Measurements from ENCODE around the gene C16orf96.

The C16orf96 gene

DNA sequence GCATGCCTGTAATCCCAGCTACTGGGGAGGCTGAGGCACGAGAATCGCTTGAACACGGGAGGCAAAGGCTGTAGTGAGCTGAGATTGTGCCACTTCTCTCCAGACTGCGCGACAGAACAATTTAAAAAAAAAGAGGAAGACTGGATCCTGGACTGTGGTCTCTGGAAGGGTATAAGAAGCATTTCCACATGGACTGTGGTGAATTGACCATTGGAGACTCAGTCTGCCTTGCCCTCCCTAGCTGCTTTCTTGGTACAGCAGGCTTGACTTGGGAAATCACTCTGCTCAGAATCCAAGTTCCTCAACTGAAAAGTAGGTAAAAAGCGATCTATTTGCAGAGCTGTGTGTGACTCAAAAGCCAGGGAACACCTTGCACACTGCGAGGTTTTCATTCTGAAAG is 67.5 kb downstream of the C16orf96 start:
- DNase-seq: no peak

DNA sequence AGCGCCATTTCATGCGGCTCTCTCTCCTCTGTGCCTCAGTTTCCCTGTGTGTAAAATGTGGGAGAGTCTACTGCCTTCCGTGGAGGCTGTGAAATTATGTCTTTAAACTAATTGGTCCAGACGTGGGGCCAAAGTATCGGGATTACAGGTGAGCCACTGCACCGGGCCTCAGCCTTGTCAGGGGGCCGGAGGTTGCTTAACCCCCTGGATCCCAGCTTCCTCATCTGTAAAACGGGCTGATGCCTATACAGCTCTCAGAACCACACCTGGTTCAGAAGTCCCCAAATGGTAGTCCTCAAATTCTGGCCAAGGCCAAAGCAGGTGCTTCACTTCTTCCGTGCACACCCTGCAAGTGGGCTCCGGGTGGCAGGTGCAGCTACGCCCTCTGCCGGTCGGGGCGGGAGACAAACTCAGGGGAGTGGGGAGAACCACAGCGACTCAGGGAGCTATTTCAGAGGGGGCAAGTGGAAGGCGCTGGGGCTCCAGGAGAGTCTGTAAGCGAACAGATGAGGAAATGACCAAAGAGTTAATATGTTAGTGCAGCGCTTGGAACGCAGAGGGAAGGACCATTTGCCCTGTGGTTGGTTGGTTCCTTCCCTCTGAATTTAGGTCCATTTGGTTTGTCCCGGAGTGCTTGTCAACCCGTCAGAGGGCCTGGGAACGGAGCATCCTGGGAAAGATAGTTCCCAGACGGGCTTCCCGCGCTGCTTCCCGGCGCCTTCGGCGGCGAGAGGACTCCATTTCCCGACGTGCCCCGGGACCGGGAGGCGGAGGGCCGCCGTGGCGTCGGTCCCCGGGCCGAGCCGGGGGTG is 68.1 kb downstream of the C16orf96 start, which contains the start of gene MGRN1:
MGRN1 (plus strand) TSS at position 812 of the 812 bp plus-strand sequence. CDS start 135 bp downstream, outside the sequence.
- peak; percentile 81 for DNase-seq

DNA sequence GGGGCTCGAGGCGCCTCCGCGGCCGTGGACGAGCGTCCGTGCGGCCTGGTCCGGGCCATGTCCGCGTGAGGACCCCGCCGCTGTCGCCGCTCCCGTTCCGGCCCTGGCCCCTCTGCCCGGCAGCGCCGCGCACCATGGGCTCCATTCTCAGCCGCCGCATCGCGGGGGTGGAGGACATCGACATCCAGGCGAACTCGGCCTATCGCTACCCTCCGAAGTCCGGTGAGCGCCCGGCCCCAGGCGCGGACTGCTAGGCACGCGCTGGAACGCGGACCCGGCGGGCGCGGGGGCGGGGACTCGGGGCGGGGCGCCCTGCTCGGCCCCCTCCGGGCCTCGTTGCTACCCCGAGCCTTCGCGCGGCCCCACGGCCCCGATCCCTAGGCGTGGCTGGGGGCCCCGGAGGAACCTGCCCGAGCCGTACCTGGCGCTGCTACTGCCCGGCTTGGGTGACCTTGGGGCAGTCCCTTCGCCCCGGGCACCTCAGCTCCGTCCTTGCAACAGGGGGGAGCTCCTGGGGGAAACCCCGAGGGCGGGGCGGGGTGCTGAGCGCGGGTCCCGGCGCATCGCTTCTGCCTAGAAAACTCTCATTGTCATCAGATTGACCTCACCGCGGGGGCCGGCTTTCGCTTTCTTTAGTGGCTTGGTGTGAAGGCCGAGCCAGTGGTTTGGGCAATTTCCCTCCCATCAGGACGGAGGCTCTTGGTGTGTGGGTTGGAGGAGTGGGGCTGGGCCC is 68.9 kb downstream of the C16orf96 start:
- no peak for DNase-seq

DNA sequence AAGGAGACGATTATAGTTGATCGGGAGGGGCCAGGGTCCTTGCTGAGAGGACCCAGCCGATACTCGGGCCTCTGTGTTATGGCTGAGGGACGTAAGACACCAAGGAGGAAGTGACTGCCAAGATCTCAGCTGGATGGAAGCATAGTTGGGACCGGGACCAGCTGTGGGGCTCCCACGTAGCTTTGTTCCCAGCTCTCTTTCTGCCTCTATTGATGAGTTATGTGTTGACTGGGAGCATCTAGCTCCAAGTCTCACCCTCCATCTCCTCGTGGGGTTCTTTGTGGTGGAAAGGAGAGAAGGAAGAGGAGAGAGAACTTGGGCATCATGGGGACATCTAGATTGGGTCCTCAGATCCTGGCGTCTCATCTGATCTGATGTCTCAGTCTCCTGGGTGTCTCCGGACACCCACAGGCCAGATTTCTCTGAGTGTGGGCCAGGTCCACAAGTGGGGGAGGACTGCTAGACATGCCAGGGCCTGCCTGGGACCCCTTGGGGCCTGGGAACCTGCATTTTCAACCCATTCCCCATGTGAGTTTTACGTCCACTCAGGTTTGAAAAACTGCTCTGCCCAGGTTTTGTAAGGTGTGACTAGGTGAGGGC is 69.5 kb downstream of the C16orf96 start:
- no peak for DNase-seq

DNA sequence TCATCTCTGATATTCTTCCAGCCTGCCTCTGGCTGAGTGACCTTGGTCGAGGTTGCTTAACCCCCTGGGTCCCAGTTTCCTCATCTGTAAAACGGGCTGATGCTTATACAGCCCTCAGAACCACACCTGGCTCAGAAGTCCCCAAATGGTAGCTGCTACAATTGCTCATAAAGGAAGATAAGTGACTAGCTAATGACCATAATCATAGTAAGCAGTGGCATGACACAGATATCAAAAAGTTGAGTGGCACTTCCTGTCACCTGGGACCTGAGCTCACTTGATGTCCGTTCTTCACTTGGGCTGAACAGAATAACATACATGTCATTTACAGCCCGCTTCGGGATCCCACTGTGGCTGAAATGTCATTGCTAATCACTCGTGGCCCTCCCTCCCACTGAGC is 70.3 kb downstream of the C16orf96 start:
- DNase-seq: no peak

DNA sequence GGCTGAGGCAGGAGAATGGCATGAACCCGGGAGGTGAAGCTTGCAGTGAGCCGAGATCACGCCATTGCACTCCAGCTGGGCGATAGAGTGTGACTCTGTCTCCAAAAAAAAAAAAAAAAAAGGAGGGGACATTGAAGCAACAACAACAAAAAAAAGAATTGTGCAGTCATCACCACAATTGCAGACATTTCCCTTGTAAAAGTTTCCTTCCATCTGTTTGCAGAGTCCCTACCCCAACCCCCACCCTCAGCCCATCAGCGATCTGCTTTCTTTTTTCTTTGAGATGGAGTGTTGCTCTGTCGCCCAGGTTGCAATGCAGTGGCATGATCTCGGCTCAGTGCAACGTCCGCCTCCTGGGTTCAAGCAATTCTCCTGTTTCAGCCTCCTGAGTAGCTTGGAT is 72.1 kb downstream of the C16orf96 start:
- no peak for DNase-seq

DNA sequence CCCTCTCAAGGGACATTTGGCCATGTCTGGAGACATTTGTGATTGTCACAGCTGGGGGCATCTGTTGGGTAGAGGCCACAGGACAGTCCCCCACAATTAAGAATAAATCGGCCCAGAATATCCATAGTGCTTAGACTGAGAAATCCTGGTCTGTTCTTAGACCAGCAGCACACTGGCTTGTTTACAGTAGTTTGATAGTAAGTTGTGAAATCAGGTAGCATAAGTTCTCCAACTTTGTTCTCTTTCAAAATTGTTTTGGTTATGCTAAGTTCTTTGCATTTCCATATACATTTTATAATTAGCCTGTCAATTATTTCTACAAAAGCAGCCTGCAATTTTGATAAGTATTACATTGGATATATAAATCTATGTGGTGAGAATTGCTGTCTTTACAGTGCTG is 75.3 kb downstream of the C16orf96 start:
- DNase-seq: no peak

DNA sequence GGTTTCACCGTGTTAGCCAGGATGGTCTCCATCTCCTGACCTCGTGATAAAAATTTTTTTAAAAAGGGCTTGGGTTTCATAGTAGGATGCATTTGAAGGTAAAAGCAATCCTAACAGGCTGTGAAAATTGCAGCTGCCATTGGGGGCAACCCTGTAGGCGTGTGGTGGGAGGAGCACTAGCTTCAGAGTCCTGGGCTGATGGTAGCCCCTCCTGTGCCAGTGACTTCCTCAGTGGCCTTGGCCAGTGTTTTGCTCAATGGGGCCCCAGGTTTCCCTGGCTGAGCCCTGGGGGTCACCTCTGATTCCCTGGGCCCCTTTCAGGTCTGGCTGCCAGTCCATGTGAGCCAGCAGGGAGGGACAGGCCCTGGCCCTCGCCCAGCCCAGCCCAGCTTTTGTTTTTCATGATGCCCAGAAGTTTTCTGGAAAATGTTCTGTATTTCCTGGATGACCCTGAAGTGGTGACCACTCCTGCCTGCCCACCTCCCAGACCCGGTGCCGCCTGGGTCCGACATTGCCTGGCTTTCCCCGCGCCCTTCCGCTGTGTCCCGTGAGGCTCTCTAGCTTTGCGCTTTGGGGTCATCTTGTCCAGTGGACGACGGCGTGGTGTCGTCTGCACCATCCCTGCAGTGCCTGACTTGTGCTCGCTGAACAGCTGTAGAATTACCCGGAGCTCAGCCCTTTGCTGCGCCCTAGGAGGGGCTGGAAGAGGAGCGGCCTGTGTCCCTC is 77.9 kb downstream of the C16orf96 start:
- DNase-seq: no peak

DNA sequence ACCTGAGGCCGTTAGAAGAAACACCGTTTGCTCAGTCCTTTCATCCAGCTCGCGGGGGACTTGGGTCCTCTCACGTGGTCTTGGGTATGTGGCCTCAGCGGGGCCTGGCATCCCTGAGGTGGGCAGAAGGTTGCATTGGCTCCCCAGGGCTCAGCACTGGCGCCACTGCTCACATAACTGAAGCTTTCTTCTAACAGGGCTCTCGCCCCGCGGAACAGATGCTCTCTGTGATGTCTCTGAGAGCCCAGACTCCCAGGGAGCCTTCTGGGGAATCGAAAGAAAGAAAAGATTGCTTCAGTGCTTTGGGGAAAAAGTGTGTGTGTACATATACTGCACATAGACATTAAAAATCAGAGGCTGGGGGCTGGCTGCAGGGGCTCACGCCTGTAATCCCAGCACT is 78.6 kb downstream of the C16orf96 start:
- DNase-seq: no peak

DNA sequence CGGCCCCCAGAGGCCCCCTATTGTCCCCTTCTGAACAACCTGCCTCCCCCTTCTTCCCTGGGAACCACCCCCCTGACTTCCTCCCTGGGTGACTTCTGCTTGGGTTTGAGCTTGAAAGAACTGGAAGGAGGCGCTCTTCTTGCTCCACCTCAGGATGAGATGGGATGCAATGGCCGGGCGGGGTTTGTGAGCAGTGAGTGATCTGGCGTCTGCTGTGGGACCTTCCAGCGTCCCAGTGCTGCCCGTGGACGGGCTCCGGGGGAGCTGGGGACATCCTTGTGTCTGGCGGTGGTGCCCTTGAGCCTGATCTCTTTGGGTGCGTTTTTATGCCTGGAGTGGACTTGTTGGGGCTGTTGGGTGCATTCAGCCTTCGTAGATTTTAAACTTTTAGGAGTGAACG is 80.1 kb downstream of the C16orf96 start:
- no peak for DNase-seq

DNA sequence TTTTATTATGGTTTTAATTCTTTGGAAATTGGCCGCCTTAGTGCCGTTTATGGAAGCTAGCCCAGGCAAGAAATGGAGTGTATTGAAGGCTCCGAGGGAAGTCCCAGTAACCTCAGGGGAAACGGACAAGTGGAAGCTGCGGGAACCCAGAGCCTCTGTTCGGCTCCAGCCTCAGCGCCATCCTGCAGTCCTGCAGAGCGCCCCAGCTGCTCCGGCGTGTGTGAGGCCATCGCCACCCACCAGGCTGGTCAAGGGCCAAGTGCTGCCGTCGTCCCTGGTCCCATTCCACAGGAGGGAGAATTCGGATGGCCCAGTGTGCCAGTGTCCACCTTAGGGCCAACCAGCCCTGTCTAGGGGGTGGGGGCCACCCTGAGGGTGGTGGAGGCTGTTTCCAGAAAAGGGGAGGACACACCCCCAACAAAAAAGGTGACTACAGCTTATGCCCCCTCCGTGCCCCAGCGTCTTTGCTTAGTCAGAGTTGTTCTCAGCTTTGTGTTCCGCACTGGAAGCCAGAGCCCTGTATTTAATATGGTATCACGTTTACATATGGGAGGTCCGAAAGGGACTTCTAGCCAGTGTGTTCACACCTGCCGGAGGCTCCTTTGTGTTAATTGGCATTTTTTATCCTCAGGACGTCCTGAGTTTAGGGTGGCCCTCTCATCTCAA is 81.5 kb downstream of the C16orf96 start:
- DNase-seq: no peak

DNA sequence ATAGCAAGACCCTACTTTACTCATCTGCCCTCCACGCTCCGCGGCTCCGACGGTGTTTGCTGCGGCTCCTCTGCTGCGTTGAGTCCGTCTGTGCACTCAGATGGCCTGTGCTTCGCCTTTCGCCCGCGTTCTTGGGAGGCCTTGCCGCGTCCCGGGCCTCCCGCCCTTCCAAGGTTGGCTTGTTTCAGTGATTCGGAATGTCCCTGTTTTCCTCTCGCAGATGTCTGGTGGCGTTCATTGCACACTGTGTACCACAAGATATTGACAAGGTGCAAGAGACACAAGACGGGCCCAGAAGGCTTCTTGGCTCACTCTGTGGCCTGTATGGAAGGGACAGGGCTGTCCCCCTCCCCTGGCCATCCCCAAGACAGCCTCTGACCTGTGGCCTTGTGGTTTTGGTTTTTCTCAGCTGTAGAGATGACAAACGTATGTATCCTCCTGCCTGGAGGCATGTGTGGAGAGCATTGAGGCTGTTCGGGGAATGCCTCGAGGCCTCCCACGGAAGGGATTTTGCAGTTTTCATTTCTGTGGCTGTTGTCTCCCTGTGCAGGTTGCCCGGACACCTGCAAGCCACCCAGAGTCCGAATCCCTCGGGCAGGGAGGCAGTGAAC is 83.9 kb downstream of the C16orf96 start:
- DNase-seq: no peak

DNA sequence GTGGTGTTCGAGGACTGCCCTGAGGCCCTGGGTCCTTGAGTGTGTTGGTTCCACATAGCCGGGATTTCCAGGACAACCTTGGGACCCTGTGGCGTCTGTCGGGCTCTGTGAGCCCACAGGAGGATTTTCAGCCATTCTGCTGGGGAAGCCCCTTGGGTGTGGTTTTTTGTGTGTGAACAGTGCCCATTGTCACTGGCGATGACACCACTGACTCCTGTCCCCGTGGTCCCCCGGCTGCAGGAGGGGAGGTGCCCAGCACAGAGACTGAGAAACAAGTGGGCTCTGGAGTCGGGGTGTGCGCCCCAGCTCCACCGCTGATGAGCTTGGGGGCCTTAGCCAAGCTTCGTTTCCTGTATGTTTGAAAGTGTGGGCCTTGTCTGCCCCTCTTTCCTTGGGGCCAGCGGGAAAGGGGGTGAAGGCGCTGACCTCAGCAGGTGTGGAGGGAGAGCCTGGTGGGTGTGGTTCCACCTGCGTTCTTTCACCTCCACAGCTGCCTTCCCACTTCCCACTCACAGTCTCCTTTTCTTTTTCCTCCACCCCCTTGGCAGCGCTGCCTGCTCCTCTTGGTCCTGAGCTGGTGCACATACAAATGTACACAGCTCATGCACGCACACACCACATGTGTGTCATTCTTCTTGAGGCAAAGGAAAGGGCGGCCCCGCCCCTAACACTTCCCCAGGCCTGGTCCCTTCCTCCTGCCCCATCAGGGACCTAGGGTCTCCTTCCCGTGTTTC is 84.6 kb downstream of the C16orf96 start:
- DNase-seq: no peak

DNA sequence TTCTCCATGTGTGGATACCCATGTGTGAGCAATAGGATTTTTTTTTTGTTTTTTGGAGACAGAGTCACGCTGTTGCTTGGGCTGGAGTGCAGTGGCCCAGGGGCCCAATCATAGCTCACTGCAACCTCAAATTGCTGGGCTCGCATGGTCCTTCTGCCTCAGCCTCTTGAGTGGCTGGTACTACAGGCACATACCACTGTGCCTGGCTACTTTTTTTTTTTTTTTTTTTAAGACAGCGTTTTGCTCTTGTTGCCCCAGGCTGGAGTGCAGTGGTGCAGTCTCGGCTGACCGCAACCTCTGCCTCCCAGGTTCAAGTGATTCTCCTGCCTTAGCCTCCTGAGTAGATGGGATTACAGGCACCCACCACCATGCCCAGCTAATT is 85.2 kb downstream of the C16orf96 start:
- no peak for DNase-seq

DNA sequence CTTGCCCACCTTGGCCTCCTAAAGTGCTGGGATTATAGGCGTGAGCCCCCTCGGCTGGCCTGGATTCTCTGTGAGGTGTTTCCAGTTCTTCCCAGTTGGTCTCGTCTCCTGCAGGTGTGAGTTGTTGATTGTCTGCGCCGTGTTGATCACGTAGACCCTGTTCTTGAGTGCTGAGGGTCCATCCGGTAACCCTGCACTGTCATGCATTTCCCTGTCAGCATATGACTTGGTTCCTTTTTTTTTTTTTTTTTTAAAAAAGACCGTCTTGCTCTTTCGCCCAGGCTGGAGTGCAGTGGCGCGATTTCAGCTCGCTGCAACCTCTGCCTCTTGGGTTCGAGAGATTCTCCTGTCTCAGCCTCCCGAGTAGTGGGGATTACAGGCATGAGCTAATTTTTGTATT is 85.8 kb downstream of the C16orf96 start:
- DNase-seq: no peak

DNA sequence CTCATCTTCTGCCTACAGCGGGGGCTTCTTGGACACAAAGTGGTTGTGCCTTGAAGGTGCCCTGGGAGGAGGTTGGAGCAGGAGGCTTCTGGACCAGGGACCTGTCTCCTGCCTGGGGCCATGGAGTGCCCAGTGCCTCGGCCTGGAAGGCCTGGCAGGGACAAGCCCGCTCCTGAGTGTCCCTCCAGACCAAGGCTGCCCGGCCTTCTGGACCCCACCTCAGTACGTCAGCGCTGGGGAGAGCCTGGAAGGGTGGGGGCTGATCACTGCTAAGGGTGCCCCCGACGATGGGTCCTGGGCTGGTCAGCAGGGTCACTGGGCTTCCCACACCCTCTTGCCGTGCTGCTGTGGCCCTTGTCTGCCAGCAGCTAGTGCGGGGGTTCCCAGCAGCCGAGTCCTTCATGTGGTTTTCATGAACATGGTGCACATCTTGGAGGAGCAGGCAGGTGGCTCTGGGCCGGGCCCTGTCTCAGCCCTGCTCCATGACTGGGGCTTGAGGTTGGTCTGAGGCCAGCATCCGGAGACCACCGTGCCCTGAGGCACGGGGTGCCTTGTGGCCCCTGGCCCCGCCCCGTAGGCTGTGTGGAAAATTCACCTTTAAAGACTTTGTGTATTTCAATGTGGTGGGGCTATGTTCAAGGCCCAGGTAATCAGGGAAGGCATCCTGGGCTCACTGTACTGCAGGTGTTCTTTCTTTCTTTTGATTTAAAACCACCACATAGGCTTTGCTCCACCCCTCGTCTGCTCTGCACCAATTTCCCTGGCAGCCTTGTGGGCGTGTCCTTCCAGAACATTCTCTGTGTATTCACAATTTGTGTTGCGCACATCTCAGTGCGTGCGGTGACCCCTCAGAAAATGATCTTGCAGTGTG is 90.9 kb downstream of the C16orf96 start:
- DNase-seq: no peak

DNA sequence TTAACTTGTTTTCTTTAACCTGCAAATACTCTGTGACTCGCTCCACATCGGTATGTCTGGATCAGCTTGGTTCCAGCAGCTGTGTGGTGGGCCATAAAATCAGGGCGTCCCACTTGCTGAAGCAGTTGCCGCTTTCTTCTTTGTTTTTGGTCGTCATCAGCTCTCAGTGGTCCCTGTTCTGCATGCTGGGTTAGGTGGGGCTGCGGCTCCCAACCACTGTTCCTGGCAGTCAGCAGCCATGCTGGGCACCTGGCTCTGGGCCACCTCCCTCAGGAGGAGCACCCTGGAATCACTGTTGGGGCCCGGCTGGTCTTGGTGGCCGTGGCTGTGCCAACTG is 91.5 kb downstream of the C16orf96 start:
- DNase-seq: no peak

DNA sequence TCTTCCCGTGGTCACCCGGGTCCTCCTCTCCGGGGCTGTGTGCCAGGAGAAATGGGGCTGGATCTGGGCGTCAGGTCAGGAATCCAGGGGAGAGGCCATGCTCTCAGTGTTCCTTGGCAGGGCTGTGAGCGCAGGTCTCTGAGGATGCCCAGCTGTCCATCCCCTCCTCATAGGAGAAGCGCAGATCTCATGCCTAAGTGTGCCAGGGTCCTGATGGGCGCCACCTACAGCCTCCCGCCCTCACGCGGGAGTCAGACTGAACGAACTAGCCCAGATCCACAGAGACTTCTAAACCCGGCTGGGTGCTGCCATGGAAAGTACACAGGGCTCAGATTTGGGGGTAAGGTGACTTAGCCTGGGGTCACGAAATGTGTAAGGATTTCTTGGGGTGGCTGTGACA is 92.8 kb downstream of the C16orf96 start:
- no peak for DNase-seq

DNA sequence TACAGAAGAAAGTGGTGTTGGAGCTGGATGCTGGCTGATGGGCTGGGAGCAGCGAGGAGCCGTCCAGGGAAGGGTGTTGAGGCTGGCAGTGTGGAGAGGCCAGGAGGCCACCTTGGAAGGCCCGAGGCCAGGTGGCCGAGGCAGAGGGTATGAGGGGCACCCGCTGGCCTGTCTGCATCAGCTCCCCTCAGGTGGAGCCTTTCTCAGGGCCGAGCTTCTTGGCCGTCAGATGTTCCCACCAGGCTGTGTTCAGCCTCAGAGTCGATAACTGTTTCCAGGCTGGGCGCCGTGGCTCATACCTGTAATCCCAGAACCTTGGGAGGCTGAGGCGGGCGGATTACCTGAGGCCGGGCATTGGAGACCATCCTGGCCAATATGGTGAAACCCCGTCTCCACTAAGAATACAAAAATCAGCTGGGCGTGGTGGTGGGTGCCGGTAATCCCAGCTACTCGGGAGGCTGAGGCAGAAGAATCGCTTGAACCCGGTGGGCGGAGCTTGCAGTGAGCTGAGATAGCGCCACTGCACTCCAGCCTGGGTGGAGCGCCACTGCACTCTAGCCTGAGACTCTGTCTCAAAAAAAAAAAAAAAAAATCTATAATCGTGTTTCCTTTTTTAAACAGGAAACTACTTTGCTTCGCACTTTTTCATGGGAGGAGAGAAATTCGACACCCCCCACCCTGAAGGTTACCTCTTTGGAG is 93.8 kb downstream of the C16orf96 start:
- DNase-seq: no peak

Measured in NCI-H524 treated with DMSO at 0.1 percent for 48 hours (cell line).